GM21423 (cell line): ENCODE measurements around the gene P2RX4.
"Not testable (repeated sequence)": the region's sequence is repeated elsewhere in the genome, so short reads cannot be mapped to it uniquely, and the experiment has no call there.

ENCODE experiments used
- ATAC-seq: cut with Tn5 transposase; IDR thresholded peaks from one replicate; pipeline ENCODE4 v1.9.1; 2021; ENCODE audit warnings: mild to moderate bottlenecking, moderate library complexity; ENCODE audit not compliant: unreplicated experiment

P2RX4 gene

DNA sequence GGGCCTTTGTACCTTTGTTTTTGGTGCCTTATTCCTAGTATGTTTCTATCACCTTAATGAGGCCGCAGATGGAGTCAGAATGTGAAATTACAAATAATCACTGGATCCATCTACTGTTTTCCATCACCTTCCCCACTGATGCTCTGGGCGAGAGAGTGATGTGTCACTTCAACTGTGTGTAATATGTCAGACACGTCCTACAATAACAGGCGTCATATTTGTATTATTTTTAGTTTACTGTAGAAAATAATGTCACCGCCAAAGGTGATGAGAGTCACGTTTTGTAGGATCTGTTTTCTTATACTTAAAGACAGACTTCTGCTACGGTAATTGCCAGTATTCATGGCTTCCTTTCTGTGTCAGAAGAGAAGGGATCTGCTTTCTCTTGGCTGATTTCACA is 22.4 kb upstream of the P2RX4 start:
- ATAC-seq, result no peak

DNA sequence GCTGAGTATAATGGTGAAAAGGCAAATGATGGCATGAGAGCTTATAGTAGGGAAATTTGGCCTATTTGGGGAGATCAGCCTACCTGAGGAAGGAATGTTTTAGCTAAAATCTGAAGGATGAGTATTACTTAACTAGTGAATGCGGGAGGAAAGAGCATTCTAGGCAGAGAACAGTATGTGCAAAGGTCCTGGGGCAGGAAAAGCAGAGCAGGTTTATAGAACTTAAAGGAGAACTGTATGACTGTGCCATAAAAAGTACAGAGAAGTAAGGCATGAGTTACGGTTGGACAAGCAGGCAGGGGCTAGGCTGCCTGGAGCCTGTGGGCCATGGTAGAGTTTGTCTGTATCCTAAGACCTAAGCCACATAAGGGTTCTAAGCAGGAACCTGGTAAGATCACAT is 21.7 kb upstream of the P2RX4 start:
- ATAC-seq, result no peak

GRCh38 chr12:121189131-121189530 is 20.8 kb upstream of the P2RX4 start:
- no peak for ATAC-seq

DNA sequence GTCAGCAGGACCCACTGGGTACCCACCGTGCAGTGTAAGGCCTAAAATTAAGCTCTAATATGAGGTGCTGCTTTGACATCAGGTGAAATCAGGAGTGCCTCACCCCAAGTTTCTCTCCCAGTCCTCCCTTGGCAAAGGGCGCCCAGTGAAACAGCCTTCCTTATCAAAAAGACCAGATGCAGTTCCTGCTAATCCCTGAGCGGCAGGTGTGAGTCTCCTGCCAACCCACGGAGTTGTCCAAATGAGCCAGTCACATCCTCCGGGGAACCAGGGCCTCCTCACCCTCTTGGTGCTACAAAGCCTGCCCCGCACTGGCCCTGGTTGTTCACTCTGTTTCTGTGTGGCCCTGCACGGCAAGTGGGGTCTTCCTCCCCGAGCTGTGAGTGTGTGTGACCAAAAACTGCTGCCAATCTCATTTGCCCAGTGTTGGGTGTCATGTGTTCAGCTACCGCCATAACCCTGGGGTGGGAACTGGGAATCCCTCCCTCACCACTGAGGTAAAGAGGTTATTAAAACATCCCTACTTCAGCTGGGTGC is 20.2 kb upstream of the P2RX4 start:
- ATAC-seq, result no peak

DNA sequence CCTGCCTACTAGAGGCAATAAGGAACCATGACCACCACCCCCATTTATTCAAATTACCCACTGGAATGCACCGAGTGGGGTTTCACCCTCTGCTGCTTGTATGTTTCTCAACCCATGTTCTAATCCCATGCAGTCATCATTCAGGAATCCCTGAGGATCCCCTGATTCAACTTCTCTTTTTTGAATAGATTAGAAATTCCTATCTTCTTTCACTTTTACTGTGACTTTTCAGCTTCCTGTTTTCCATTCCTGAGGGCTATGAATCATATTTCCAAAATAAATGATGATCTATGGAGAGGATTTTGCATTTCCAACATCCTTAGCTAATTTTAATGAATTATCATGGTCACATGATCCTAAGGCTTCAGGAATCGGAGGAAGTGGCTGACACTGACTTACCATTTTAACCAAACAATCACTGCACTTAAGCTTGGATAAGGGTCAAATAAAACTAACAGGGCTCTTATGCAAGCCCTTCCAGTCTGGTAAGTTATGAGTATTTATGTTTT is 19.4 kb upstream of the P2RX4 start:
- ATAC-seq, result no peak

DNA sequence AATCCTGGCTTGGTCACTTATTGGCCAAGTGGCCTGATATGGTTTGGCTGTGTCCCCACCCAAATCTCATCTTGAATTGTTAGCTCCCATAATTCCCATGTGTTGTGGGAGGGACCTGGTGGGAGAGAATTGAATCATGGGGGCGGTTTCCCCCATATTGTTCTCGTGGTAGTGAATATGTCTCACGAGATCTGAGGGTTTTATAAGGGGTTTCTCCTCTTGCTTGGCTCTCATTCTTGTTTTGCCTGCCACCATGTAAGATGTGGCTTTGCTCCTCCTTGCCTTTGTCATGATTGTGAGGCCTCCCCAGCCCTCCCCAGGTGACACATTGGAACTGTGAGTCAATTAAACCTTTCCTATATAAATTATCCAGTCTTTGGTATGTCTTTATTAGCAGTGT is 18.8 kb upstream of the P2RX4 start:
- ATAC-seq, result no peak

DNA sequence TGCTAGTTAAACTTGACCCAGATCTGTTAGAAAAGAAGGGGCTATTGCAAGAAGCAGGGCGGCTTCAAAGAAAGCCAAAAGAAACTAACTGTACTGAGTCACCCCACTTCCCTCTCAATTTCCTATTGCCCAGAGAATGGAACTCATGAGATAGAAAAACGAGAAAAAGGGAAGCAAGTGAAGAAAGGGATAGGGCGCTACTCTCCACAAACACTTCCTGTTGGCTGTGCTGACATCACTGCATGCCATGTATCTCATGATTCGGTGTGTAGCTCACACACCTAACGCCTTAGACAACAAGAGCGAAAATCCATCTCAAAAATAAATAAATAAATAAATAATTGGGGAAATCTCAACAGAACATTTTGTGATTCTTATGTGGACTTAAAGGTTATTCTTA is 13.0 kb upstream of the P2RX4 start:
- ATAC-seq, result no peak

- no peak for ATAC-seq
Measured at GRCh38 chr12:121198949-121199348, 11.0 kb upstream of the P2RX4 start.

DNA sequence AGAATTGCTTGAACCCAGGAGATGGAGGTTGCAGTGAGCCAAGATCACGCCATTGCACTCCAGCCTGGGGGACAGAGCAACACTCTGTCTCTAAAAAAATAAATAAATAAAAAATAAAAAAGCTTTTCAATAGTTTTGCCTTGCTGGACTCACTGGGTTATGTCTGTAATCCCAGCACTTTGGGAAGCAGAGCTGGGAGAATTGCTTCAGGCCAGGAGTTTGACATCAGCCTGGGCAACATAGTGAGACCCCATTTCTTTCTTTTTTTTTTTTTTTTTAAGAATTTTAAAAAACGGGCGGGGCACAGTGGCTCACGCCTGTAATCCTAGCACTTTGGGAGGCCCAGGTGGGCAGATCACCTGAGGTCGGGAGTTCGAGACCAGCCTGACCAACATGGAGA is 8.8 kb upstream of the P2RX4 start:
- not testable (repeated sequence) for ATAC-seq

GRCh38 chr12:121202407-121203355 is 7.2 kb upstream of the P2RX4 start:
- no peak for ATAC-seq

DNA sequence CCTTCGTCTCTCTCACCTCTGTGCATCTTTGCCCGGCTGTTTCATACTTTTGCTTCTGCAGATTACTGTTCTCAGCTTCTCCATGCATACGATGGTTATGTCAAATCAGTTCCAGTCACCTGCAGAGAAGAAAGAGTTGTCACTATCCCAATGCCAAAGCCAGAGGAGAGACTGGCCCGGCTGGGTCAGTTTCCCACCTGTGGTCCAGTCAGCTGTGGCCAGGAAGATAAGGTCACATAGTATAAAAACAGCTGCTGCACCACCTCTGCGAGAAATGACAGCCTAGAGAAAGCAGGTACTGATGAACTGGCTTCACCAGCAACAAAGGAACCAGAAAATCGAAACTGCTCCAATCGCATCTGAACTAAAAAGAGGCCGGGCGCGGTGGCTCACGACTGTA is 6.4 kb upstream of the P2RX4 start:
- no peak for ATAC-seq

GRCh38 chr12:121205491-121205890 is 4.4 kb upstream of the P2RX4 start:
- ATAC-seq, result no peak

GRCh38 chr12:121208571-121208970 is 1.4 kb upstream of the P2RX4 start:
- not testable (repeated sequence) for ATAC-seq

DNA sequence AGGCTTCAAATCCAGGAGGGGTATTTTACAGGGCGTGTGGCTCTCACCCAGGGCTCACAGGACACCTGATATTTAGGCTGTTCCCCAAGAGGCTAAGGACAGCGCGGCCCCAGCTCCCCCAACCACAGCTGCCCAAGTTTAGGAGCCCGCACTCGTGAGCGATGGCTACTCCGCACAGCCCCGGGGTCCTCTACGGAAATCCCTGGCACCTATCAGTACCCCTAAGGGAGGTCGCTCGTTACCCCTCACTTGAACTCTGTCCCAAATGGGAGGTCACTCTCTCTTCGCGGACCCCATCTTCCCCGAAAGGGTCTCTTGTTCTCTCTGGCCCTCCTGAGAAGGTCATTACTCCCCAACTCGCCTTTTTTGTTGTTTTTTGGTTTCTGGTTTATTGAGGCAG is 708 bp upstream of the P2RX4 start:
- ATAC-seq, result no peak

GRCh38 chr12:121212875-121213274 is 2.9 kb downstream of the P2RX4 start:
- ATAC-seq, result no peak

DNA sequence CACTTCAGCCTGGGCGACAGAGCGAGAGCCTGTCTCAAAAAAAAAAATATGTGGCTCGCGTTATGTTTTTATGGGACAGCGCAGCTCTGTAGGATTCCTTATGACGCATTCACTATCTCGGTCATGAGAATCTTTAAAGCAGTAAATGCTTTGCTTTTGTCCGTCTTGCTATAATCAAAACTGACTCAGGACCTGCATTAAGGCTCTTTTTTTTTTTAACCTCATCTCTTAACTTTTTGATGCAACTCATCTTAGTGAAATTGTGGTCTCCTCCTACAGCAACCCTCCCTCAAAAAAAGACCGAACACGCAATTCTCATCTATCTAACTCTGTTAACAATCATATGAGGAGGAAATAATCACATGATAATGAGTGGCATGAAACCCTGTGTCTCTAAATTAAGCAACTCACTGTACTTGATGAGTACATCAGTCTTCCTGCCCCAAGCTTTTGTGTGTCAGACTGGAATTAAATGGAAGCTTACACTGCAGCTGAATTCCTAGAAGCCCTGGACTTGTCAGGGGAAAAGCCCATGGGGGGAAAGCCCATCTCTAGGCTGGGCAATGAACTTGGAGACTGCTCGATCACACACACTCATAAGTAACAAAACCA is 4.3 kb downstream of the P2RX4 start:
- no peak for ATAC-seq

DNA sequence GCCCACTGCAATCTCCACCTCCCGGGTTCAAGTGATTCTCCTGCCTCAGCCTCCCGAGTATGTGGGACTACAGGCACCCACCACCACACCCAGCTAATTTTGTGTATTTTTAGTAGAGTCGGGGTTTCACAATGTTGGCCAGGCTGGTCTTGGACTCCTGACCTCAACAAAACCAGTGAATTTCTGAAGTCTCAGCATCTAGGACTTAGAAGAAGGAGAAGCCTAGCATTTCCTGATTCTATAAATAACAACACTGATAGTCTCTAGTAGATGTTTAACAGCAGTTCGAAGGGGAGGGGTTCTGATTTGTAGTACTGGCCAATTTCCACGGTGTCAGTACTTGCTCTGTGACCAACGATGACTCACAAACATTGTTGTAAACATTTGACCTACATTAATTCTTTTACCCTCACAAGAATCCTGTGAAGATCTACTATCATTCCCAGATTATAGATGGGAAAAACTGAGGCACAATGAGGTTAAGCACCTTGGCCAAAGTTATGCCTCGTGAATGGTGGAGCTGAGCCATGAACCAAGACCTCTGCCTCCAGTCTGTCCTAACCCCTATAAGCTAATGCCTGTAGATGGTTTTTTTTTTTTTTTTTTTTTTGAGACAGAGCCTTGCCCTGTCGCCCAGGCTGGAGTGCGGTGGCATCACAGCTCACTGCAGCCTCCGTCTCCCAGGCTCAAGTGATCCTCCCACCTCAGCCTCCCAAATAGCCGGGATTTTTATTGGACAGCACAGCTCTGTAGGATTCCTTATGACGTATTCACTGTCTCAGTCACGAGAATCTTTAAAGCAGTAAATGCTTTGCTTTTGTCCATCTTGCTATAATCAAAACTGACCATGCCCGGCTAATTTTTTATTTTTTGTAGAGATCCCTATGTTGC is 5.2 kb downstream of the P2RX4 start:
- ATAC-seq, result no peak

DNA sequence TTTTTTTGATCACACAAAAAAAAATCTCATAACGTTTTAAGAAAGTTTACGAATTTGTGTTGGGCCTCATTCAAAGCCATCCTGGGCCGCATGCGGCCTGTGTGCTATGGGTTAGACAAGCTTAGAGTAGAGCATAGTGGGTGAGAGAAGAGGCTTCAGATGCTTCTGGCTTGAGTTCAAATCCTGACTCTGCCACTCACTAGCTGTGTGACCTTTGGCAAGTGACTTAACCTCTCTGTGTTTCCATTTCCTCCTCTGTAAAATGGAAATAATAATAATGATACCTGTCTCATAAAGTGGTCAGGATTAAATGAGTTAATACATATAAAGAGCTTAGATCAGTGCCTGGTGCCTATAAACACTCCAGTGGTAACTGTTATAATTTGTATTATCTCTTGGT is 6.2 kb downstream of the P2RX4 start:
- ATAC-seq, result no peak

DNA sequence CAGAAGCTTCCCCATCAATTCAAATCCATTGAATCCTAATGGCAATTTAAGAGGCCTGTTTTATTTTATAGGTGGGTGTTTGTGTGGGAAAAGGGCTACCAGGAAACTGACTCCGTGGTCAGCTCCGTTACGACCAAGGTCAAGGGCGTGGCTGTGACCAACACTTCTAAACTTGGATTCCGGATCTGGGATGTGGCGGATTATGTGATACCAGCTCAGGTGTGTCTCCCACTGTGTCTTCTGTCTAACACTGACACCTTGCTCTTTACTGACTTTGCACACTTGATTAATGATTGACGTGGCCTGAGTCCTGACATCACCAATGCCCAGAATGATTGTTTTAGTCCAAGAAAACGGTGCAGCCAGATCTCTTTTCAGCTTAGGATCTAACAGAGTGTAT is 7.1 kb downstream of the P2RX4 start:
- ATAC-seq, result no peak

GRCh38 chr12:121217761-121218160 is 7.8 kb downstream of the P2RX4 start:
- no peak for ATAC-seq
